GM19452 (cell line): ENCODE data around the gene GABRR3.
A peak's percentile ranks its signal among the peaks of the same experiment; 100 is the strongest.

Experiments used
- ATAC-seq: cut with Tn5 transposase; IDR thresholded peaks from one replicate; pipeline ENCODE4 v1.9.1; 2021; ENCODE audit not compliant: unreplicated experiment

Gene GABRR3

DNA sequence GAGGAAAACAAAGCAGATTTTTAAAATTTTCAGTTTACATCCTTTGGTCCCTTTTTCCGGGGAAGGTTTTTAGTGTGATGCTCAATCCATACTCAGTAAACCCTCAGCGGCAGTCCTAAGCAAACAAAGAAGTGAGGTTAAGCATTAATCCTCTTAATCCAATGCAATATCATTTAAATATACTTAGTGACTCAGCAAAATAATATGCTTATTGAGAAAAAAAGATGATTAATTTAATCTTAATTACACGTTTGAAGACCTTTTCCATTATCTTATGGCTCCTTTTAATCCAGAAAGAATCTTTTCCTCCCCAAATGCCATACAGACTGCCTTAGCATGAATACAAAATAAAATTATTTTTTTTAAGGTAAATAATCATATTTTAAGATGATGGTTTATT, at the start of gene GABRR3:
Gene GABRR3 (minus strand): TSS at position 108 of the 400 bp plus-strand sequence. CDS start 328 bp downstream, outside the sequence.
- no peak for ATAC-seq

DNA sequence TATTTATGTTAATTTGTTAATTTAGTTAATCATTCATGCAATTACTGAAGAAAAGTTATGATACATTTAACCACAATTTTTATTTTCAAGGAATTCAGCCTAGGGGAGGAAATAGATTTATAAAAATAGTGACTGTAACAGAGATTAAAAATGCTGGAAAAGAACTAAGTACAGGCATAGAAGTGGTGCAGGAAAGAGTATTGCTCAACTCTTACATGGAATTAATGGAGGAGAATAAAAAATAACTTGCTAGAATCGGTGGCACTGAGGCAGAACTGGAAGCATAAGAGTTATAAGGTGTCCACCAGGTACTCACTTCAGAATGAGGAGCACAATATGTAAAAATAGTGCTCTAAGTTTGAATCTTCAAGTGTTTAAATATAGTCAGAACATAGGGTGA, 38.4 kb upstream of the GABRR3 start:
- no peak for ATAC-seq

DNA sequence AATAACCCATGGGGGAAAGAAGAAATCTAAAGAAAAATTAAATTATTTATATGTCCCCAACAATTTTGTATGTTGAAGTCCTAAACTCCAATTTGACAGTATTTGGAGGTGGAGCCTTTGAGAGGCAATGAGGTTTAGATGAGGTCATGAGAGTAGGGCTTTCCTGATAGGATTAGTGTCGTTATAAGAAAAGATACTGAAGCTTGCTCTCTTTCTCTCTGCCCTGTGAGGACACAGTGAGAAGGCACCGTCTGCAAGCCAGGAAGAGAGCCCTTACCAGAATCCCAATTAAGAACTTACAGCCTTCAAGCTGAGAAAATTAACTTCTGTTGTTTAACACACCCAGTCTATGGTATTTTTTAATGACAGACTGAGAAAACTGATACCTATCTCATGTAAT, 35.7 kb upstream of the GABRR3 start:
- no peak for ATAC-seq

DNA sequence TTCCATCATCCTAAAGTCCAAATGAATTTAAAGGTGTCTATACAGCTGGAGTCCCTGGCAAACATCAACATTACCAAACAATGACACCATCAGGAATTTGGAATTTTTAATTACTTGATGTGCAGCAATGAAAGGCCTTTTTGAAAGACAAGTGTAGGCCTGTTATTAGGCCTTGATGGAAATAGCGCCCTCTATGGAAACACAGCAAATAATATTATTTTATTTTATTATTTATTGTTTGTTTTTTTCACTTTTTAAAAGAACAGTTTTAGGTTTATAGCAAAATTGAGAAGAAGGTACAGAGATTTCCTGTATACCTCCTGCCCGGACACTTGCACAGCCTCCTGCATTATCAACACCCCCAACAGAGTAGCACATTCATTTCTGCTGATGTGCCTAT, 33.7 kb upstream of the GABRR3 start:
- no peak for ATAC-seq

DNA sequence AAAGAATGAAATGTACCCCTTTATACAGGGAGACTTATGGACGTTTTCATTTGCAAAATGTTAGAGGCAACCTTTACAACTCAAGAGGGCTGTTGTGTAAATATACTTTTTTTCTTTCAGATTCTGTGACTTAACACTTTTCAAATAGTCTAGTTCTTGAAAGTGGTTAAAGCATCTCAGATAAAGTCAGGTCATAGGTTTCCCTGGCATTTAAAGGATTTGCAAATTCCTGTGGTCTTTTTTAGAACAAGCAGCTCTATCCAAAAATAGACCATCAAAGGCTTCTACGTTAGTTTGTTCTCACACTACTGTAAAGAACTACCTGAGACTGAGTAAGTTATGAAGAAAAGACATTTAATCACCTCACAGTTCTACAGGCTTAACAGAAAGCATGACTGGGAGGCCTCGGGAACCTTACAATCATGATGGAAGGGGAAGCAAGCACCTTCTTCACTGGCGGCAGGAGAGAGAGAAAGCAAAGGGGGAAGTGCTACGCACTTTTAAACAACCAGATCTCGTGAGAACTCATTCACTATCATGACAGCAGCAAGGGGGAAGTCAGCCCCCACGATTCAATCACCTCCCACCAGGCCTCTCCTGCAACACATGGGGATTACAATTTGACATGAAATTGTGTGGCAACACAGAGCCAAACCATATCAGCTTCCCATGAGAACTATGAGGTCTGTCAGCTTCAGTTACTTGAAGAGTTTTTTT, 23.3 kb upstream of the GABRR3 start:
- ATAC-seq: no peak

DNA sequence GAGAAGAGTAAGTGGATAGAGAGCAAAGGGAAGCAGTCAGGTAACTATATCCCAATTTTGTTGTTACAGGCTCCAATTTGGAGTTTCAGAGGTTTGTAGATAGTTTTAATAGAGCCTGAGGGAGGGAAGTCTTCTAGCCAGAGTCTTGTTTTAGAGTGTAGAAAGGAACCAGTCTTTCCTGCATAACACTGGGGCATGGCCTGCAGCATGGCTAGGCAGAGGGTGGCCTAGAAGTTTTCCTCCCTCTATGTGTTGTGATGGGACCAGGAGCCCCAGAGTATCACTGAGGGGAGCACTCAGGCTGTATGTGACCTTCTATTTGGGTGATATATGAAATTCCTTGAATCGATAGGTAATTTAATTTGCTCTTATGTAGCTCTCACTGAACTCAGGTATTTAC, 22.5 kb upstream of the GABRR3 start:
- ATAC-seq: no peak

DNA sequence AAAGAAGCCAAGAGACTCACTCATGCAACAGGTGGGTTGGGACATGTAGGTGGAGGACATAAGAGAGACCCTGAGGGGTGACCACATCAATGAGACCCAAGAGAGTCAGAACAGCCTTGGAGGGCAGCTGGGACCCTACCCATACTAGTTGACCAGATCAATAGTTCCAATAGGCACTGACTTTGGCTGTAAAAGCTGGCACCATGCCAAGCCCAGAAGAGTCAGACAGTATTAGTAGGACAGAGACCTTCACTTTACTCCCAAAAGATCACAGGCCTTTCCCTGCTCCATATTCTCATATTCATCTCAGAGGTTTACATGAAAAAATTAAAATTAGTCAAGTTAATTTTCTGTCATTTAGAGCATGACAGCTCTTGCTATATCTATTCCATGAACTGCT, 20.9 kb upstream of the GABRR3 start:
- ATAC-seq: no peak

DNA sequence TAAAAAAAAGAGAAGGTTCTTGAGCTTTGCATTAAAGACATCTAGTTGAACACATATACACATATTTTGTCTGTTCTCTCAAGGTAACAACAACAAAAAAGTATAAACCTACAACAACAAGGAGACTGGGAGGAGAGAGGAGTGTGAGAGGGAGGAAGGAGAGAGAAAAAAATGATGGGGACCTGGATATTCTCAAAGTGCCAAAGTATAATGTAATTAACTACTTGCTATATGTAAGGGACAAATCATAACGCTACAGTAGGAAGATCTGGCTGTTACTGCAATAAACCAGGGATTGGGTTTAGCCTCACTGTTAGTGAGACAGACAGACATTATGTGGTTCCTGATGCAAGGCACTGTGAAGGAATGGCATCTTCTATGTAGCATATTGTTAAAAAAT, 14.2 kb upstream of the GABRR3 start:
- no peak for ATAC-seq

DNA sequence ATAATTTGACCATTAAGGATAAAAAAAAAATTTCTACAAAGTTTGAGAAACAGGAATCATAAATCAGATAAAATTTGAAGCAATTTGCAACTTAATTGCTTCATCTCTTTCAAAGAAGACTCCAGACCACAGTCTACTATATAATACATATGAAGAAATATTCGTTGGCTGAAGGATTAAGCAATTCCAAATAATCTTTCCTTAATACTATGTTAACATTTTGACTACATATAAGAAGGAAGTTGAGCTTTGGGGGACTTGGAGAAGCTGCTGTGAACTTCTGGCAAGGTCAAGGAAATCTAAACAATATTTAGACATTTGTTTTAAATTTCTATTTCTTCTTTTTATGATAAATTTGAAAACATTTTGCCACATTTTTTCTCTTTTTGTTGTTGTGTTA, 13.5 kb upstream of the GABRR3 start:
- no peak for ATAC-seq

DNA sequence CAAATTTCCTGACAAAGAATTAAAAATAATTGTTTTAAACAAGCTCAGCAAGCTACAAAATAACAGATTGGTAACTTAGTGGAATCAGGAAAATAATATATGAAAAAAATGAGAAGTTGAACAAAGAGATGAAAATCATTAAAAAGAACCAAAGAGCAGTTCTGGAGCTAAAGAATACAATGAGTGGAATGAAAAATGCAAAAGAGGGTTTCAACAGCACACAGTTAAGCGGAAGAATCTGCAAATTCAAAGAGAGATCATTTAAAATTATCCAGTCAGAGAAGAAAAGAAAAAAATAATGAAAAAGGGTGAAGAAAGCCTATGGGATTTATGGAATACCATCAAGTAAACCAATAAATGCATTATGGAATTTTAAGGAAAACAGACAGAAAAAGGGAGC, 6.2 kb upstream of the GABRR3 start:
- no peak for ATAC-seq

DNA sequence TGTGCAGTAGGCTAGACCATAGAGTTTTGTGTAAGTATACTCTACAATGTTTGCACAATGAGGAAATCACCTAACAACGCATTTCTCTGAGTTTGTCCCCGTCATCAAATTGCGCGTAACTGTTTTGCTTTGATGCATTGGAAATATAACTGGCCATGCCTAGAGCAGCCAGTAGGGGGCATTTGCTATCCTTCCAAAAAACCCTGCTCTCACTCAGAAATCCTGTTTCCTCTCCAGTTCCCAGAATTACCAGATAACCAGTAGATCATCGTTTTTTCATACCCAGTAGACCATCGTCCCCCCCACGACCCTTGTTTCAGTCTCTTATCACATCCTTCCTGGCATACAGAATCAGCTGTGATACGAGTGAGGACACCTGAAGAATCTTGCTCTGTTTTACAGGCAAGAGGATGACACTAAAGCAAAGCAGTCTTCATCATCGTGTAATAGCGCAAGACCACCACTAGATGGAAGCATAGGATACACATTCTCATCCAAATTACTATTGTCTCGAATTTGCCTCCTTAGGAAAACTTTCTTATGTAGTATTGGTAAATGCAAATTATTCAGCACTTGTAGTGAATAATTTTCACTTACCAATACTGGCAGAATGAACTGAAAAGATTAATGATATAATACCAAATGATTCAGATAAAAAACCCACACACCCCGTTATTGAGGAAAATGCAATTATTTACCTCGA, 4.4 kb upstream of the GABRR3 start:
- peak; percentile 94 for ATAC-seq

DNA sequence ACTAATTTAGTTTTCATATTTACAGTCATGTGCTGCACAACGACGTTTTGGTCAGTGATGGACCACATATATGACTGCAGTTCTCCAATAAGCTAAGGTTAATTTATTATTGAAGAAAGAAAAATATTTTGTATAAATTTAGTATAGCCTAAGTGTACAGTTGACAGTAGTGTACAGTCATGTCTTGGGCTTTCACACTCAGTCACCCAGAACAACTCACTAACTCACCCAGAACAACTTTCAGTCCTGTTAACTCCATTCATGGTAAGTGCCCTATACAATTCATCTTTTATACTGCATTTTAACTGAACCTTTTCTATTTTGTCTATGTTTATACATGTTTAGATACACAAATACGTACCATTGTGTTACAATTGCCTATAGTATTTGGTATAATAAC, 3.8 kb upstream of the GABRR3 start:
- ATAC-seq: peak; percentile 15

DNA sequence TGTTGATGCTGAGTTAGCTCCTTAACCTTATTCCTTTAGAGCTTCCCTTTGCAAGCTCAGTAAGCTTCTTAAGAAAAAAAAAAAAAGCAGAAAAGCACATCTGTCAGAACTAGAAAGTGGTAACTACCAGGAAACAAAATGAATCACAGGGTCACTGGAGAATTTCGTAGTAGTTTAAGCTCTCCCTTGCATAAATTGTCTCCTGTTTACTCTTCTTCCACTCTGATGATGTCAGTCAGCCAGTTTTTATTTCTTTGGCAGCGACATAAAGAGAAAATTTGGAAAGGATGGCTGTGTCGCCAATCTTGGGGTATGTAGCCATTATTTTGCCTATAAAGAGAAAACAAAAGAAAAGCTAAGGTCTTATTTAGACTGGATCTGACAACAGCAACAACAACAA, 3.2 kb upstream of the GABRR3 start:
- no peak for ATAC-seq

DNA sequence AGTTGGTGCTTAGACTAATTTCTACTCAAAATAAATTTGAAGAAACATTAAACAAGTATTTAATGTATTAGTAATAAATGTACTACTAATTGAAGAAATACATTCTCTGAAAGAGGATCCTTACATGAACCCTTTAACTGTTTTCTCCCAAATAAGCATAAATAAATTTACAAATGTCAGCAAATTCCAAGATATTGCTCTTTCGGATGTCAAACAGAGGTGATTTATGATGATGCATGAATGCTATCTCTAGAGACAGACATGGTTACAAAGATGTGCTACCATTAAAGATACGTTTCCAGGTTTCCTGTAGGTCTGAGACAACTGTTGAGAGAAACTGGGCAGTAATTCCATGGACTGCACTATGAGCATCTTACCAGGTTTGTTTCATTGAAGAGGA, 629 bp downstream of the GABRR3 start:
- ATAC-seq: no peak

DNA sequence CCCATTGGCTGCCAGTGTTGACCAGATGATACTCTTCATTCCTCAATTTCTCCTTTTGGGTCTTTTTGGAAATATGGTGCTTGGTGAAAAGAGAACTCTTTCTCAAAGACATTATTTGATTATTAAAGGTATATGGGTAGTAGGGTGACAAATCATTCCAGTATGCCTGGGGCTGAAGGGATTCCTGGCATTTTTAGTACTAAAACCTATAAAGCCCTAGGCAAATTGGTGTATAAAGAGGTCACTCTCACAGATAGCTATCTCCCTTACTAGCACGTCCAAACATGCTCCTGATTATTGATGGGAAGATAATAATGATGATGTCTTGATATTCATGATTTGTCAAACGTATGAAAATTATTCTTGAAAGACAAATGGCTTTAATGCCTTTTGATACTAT, 1.1 kb downstream of the GABRR3 start:
- ATAC-seq: no peak

DNA sequence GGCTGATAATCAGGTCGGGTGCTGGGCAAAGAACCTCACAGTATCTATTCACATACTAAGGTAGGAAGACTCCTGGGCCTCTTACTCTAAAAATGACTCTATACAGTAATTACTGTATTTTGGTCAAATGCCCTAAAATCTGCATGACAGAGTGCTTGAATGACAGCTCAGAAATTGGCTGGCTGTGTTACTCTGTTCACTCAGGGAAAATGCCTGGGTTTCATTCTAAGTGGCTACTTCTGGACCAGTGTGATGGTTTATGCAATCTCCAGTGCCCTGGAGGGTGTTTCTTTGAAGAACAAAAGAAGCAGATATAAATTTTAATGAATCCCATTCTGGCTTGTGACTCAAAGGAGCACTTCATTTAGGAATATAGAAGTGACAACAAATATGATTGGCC, 2.2 kb downstream of the GABRR3 start:
- ATAC-seq: no peak

DNA sequence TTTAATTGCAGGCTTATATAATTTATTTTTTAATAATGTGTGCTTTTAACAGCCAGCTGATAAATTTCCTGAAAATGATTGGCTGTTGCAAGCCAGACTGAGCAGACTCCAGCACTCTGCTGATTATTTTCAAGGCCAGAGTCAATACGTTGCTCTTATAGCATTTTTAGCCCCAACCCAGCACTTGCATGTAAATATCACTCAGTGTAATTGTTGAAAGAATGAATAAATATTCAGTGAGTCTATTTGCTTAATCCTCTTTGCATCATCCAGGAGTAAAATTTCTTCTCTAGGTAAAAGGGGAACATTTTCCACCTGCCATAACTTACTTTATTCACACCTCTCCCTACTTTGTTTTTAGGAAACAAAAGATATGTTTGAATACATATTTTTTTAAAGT, 2.9 kb downstream of the GABRR3 start:
- no peak for ATAC-seq

DNA sequence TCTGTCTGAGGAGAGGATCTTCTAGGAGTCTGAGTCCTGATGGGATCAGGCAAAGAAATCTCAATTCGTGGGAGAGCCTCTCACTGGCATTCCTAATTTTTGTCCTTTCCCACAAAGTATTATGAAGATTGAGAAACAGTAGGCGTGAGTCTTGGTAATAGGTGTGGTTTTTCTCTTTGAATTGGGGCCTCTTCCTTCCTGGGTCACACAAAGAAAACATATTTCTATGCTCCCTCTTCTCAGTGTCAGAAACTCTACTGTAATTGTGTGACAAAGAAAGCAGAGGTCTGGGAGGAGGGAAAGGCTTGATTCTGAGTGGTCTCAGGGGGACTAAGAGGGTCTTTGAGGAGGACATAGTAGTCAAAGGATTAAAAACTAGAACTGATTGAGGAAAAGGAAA, 6.0 kb downstream of the GABRR3 start:
- ATAC-seq: no peak

DNA sequence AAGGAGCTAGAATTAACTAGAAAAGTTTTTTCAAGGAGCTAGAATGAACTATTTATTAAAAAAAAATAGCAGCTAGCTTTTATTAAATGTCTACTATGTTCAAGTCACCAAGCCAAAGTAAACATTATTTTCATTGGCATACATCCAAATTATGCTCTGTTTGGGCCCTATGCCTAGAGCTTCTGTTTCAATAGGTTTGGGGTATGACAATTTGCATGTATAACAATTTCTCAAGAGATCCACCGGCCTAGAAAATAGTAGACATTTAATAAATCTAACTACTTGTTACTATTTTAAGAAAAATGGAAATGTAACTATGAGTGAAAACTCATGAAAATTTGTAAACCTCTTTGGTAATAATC, 8.0 kb downstream of the GABRR3 start:
- ATAC-seq: peak; percentile 46

DNA sequence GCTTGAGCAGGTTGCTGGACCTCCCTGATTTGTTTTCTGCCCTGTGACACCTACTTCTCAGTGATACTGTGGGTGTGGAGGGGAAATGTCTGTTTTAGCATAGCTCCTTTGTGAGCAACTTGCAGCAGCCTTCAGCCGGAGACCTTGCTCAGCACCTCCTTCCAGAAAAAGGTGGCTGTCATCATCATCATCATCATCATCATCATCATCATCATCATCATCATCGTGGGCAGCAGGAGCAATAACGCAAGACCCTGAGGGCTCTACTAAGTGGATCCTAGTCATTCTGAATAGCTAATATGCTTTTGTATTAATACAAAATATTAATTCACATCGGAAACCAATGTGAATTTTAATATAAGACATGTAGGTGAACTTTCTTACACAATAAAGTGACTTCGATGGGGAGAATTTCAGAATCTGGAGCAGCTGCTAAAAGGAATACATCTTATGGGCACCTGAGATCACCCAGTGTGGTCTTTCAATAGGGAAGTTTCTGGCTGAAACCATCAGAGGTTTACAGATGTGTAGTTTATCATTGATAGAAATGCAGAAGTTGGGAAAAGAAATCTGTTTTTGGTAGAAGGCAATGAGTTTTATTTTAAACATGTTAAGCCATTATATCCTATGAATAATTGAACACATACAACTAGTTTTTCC, 8.6 kb downstream of the GABRR3 start:
- peak; percentile 61 for ATAC-seq

DNA sequence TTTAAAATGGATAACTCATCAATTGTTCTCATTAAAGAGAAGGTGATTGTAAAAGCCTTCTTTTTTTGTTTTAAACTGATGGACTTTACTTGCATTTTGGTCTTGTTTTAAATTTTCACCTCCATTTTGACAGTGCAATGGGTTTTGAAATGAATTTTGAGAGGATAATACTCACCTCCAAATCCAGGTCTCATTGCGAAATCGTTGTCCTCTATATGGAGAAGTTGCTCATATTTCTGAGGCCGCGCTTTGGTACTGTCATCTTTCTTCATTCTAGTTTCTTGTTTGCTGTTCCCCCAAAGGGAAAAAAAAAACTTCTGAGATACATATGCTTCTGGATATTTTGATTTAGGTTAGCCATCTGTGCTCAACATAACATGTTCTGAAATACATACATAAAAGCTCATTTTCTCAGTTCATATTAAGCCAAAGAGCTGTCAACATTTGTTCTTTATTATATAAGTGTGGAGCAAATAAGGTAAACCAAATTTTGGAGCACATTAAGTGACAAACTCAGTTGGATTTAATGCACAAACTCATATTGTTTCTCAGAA, 9.6 kb downstream of the GABRR3 start:
- no peak for ATAC-seq
